ENCODE measurements around the gene HNF1A.

DNA sequence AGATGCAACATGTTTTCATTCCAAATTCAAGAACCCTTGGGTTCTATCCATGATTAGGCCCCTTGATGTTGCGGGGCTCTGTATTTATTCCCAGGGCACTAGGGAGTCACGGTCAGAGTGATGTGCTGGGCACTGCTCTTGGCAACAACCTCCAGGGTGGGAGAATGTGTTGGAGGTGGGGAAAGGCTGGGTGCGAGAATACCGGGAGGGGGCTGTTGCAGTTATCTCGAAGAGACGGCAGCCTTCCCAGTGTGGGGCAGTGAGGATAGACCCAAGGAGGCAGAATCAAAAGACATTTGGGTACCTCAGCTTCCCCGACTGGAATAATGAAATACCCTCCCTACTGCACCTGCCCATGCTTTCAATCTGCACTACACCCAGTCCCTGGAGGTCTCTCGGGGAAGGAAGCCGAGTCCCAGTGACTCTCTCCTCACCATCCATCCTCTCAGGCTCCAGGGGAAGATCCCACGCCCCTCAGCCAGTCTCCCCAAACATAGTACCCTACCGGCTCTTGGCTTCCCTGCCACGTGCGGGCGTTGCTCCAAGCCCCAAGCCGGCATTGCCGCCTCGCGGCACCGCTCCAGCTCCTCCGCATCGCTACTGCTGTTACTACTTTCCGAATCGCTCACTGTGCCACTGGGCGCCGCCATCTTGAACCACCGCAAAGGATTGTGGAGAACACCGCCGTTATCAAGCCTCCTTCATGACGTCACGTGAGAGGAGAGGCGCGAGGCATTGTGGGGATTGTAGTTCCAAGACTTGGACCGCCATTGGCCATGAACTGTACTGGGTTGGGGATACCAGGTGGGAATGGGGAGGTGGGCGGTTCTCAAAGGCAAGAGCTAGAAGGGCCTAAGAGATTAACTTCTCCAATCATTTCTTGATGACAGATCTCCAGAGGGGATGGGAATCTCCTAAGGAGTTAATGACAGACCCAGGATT is 37.8 kb downstream of the HNF1A start, which contains the start of gene C12orf43:
- TF ChIP-seq, protein P1, sequence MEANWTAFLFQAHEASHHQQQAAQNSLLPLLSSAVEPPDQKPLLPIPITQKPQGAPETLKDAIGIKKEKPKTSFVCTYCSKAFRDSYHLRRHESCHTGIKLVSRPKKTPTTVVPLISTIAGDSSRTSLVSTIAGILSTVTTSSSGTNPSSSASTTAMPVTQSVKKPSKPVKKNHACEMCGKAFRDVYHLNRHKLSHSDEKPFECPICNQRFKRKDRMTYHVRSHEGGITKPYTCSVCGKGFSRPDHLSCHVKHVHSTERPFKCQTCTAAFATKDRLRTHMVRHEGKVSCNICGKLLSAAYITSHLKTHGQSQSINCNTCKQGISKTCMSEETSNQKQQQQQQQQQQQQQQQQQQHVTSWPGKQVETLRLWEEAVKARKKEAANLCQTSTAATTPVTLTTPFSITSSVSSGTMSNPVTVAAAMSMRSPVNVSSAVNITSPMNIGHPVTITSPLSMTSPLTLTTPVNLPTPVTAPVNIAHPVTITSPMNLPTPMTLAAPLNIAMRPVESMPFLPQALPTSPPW (CRISPR knock-in tag; IDR thresholded peaks at IDR 0.05), result no peak
- no peak for TF ChIP-seq CHAMP1 (IDR thresholded peaks at IDR 0.05)
- no peak for TF ChIP-seq CGGBP1 (CRISPR knock-in tag; IDR thresholded peaks at IDR 0.05)
- TF ChIP-seq, protein P2, sequence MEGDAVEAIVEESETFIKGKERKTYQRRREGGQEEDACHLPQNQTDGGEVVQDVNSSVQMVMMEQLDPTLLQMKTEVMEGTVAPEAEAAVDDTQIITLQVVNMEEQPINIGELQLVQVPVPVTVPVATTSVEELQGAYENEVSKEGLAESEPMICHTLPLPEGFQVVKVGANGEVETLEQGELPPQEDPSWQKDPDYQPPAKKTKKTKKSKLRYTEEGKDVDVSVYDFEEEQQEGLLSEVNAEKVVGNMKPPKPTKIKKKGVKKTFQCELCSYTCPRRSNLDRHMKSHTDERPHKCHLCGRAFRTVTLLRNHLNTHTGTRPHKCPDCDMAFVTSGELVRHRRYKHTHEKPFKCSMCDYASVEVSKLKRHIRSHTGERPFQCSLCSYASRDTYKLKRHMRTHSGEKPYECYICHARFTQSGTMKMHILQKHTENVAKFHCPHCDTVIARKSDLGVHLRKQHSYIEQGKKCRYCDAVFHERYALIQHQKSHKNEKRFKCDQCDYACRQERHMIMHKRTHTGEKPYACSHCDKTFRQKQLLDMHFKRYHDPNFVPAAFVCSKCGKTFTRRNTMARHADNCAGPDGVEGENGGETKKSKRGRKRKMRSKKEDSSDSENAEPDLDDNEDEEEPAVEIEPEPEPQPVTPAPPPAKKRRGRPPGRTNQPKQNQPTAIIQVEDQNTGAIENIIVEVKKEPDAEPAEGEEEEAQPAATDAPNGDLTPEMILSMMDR (IDR thresholded peaks at IDR 0.05 in 2 of 3, conservative IDR thresholded peaks at IDR 0.05 in 1 of 3; ENCODE audit: insufficient read depth in 2 of 3, low read depth in 1 of 3, low read length in 3 of 3), result no peak

Measured in K562 (cell line).